ENCODE results near the gene PODXL. TPM values are rescaled to one million over a fixed set of nuclear protein-coding genes. Genes with fewer than 3 reads are reported as not detected.

PODXL gene
- total RNA-seq, 8 experiments from 2014 or later: 10.2 to 52.7 (median 13.8) TPM

DNA sequence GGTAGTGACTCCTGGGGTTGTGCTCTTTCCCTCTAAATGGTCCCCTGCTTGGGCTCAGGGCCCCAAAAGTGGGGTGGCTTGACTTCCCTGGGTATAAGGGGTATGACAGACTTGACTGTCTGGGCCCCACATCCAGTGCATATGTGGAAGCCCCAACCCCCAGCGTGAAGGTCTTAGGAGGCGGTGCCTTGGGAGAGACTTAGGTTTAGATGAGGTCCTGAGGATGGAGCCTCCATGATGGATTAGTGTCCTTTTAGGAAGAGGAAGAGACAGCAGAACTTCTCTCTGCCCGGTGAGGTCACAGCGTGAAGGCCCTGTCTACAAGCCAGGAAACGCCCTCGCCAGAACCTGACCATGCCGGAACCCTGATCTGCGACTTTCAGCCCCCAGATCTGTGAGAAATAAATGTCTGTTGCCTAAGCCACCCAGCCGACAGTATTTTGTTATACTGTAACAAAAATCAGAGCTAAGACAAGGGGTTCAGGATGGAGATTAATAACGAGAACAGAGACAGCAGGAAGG, 23.8 kb downstream of the PODXL start:
- WGBS, 10 experiments: 91 to 100% (median 94%) methylated on average over 3 to 9 of the region's 10 CpGs; no CpG with 5 or more reads in 6 of the 10 experiments
- Histone ChIP-seq H3K4me3 (no peak overlapping the region), H3K27ac (no peak overlapping the region), H3K4me1 (replicated peaks in 1 of 2) (peaks cover 0 to 2% of the 10 kb centered on the region in 2 donors)
- in situ Hi-C loops (cut with MboI; ENCODE audit: low pct_unique_long_range_greater_than_20kb in 2 of 9, low sequenced_read_pairs in 9 of 9, unreplicated experiment in 9 of 9): loop anchor here in 1 of 9 experiments (25.0 kb wide), 1 partner anchor 130 kb away; no protein-coding TSS in a partner anchor
- ATAC-seq (replicated peaks in 6 of 8): no peak

DNA sequence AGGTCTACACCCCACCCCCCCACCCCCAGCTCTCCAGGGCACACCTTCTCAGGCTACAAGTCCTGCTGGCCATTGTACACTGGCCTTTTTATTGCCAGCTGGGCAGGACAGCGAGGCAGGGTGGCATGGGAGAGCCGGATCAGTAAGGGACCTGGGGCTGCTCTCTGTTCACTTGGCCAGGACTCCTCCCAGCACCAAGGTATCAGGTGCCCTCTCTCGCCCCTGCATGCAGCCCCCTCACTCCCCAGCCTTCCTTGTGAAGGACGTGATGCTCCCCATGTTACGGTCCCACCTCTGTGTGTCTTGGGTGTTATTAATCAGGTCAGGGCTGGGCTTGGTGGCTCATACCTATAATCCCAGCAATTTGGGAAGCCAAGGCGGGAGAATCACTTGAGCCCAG, 26.3 kb downstream of the PODXL start:
- Histone ChIP-seq H3K27ac (no peak overlapping the region), H3K4me3 (no peak overlapping the region), H3K4me1 (replicated peaks in 1 of 2) (peaks cover 0 to 2% of the 10 kb centered on the region in 2 donors)
- in situ Hi-C loops (cut with MboI; ENCODE audit: low pct_unique_long_range_greater_than_20kb in 2 of 9, low sequenced_read_pairs in 9 of 9, unreplicated experiment in 9 of 9): loop anchor here in 1 of 9 experiments (25.0 kb wide), 1 partner anchor 132 kb away; no protein-coding TSS in a partner anchor
- WGBS, 10 experiments: no CpG with 5 or more reads among the region's 6 CpGs
- ATAC-seq (replicated peaks in 6 of 8): no peak

DNA sequence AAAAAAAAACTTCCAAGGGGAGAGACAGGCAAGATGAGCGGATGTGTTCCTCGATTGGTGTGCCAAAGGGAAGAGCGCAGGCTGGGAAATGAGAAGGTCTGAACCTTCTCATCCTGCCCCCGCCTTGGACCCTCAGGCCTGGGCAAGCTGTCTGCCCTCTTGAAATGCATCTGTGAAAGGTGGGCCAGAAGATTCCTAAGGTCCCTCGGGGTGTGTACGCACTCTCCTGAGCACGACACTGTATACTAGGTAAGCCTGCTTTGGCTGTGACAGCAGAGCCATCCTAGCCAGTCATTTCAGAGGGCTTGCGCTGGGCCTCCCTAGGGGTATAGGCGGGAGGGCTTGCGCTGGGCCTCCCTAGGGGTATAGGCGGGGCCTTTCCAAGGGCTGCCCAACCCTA, 26.8 kb downstream of the PODXL start:
- ATAC-seq (replicated peaks in 6 of 8): peak in 3 of 8 experiments; percentile 19 to 52 (median 37)
- H3K27ac ChIP-seq: no peak overlapping the region
- in situ Hi-C loops (cut with MboI; ENCODE audit: low pct_unique_long_range_greater_than_20kb in 2 of 9, low sequenced_read_pairs in 9 of 9, unreplicated experiment in 9 of 9): loop anchor here in 1 of 9 experiments (25.0 kb wide), 1 partner anchor 133 kb away; no protein-coding TSS in a partner anchor

DNA sequence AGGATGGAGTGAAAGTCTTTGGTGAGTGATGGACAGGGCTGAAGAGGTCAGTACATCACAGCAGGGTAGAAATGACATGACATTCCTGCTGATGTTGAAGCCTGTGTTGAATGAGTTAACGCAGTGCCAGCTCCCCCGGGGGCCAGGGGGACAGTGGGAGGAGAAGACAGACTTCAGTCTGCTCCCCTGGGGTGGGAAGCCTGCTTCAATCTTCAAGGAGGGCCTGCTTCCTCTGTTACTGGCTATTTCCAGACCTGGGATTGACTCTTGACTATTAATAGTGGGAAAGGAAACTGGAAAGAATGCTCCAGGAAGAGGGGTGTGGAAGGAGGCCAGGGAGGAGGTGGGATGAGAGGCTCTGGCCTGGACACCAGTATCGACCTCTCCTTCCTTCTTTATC, 27.2 kb downstream of the PODXL start:
- WGBS, 10 experiments: 30 to 80% (median 60%) methylated on average over 1 to 3 of the region's 3 CpGs; no CpG with 5 or more reads in 1 of the 10 experiments
- no peak for ATAC-seq (replicated peaks in 6 of 8)
- Histone ChIP-seq H3K4me1 (replicated peaks in 1 of 2) (peaks cover 4% of the 10 kb centered on the region in 2 donors), H3K27ac (no peak overlapping the region), H3K4me3 (no peak overlapping the region)
- in situ Hi-C loops (cut with MboI; ENCODE audit: low pct_unique_long_range_greater_than_20kb in 2 of 9, low sequenced_read_pairs in 9 of 9, unreplicated experiment in 9 of 9): loop anchor here in 1 of 9 experiments (25.0 kb wide), 1 partner anchor 133 kb away; no protein-coding TSS in a partner anchor

More for the DNA sequence above, 26.8 kb downstream of the PODXL start:
- peaks cover 1 to 2% of the 10 kb centered on the region in 2 donors for H3K4me1 ChIP-seq (replicated peaks in 1 of 2)
- WGBS, 10 experiments: 96 to 100% (median 100%) methylated on average over 1 to 6 of the region's 11 CpGs; no CpG with 5 or more reads in 5 of the 10 experiments
- no peak overlapping the region for H3K4me3 ChIP-seq

DNA sequence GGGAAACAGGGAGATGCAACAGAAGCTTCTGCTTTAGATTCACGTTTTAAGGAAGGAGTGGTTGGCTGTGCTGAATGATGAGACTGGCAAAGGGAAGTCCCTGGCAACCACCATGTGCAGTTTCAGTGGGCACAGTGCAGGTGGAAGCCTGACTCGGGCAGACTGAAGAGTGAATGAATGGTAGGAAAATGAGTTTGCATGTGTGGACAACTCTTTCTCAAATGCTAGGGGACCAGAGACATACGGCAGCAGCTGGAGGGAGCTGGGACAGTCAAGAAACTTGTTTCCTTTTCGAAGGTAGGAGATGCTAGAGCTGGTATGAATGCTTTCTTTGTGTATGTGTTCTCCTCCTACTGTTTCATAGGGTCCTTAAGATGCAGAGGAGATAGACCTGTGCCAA, 29.0 kb downstream of the PODXL start:
- WGBS, 10 experiments: 14 to 100% (median 76%) methylated on average over 1 to 4 of the region's 4 CpGs; no CpG with 5 or more reads in 2 of the 10 experiments
- no peak overlapping the region for H3K27ac ChIP-seq
- in situ Hi-C loops (cut with MboI; ENCODE audit: low pct_unique_long_range_greater_than_20kb in 2 of 9, low sequenced_read_pairs in 9 of 9, unreplicated experiment in 9 of 9): loop anchor here in 1 of 9 experiments (25.0 kb wide), 1 partner anchor 135 kb away; no protein-coding TSS in a partner anchor
- ATAC-seq (replicated peaks in 6 of 8): no peak
- no peak overlapping the region for H3K4me3 ChIP-seq
- H3K4me1 ChIP-seq (replicated peaks in 1 of 2): peaks cover 4 to 7% of the 10 kb centered on the region in 2 donors

DNA sequence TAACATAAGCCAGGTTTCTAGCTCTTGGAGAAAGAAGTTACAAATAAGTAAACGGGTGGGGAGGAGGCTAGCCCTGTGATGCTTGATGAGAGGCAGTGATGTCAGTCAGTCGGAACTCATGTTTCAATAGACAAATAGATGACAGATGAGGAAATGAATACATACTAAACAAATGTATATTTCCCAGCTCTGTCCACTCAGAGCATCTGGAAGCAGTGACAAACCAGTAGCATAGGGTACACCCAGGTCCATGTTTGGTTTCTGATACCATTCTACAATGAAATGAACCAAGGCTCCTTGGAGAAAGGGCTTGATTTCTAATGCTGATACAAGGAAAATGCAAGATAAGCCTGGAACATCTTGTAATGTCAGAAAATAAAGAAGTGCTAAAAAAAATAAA, 30.6 kb downstream of the PODXL start:
- peak in 2 of 8 experiments; percentile 54 to 67 for ATAC-seq (replicated peaks in 6 of 8)
- Histone ChIP-seq H3K4me3 (no peak overlapping the region), H3K4me1 (replicated peaks in 1 of 2) (peaks cover 4 to 11% of the 10 kb centered on the region in 2 donors), H3K27ac (no peak overlapping the region)
- in situ Hi-C loops (cut with MboI; ENCODE audit: low pct_unique_long_range_greater_than_20kb in 2 of 9, low sequenced_read_pairs in 9 of 9, unreplicated experiment in 9 of 9): loop anchor here in 1 of 9 experiments (25.0 kb wide), 1 partner anchor 136 kb away; no protein-coding TSS in a partner anchor
- WGBS, 10 experiments: 0 to 100% (median 80%) methylated on average over 1 to 2 of the region's 2 CpGs; no CpG with 5 or more reads in 2 of the 10 experiments

DNA sequence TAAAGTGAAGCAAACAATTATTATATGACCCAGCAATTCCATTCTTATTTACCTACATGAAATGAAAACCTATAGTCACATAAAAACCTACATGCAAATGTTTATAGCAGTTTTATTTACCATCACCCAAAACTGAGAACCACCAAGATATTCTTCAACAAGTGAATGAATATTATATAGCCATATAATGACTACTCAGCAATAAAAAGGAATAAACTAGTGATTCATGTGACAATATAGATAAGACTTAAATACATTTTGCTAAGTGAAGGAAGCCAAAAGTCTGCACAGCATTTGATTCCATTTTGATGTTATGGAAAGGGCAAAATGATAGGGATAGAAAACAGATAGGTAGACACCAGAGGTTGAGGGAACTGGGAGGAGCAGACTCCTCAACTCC, 31.7 kb downstream of the PODXL start:
- Histone ChIP-seq H3K27ac (no peak overlapping the region), H3K4me1 (replicated peaks in 1 of 2) (peaks cover 4 to 9% of the 10 kb centered on the region in 2 donors), H3K4me3 (no peak overlapping the region)
- in situ Hi-C loops (cut with MboI; ENCODE audit: low pct_unique_long_range_greater_than_20kb in 2 of 9, low sequenced_read_pairs in 9 of 9, unreplicated experiment in 9 of 9): loop anchor here in 1 of 9 experiments (25.0 kb wide), 1 partner anchor 138 kb away; no protein-coding TSS in a partner anchor
- ATAC-seq (replicated peaks in 6 of 8): no peak

DNA sequence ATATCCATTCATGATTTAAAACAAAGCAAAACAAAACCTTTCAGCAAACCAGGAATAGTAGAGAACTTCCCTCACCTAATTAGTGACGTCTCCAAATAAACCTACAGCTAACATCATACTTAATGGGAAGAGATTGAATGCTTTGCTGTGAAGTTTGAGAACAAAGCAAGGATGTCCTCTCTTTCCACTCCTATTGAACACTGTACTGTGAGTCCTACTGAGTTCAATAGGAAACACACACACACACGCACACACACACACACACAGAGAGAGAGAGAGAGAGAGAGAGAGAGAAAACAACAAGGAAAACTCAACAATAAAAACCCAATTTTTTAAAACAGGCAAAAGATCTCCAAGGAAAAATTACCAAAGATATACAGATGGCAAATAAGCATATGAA, 32.3 kb downstream of the PODXL start:
- in situ Hi-C loops (cut with MboI; ENCODE audit: low pct_unique_long_range_greater_than_20kb in 2 of 9, low sequenced_read_pairs in 9 of 9, unreplicated experiment in 9 of 9): no loop called here
- no peak overlapping the region for H3K27ac ChIP-seq
- 78% methylated on average over 2 of the region's 2 CpGs; no CpG with 5 or more reads in 9 of the 10 experiments for WGBS, 10 experiments
- peaks cover 4 to 8% of the 10 kb centered on the region in 2 donors for H3K4me1 ChIP-seq (replicated peaks in 1 of 2)
- no peak overlapping the region for H3K4me3 ChIP-seq
- ATAC-seq (replicated peaks in 6 of 8): no peak

DNA sequence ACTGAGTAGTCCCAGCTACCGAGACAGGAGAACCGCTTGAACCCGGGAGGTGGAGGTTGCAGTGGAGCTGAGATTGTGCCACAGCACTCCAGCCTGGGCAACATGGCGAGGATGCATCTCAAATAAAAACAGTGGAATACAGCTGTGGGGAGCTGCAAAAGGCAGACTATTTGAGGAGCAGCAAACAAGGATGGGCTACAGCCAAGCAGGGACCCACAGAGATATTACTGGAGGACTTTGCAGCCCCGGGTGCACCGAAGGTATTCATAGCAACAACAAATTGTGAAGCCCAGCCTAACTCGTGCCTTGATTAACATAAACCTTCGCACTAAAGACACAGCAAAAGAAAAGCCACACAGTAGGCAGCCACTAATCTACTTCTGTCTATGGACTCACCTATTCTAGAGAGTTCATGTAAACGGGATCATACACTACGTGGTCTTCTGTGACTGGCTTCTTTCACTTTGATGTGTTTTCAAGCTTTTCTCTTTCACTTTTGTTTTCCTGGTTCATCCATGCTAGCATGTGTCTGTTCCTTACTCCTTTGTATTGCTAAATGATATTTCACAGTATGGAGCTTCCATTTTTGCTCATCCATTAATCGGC, 34.0 kb downstream of the PODXL start:
- Histone ChIP-seq H3K27ac (no peak overlapping the region), H3K4me3 (no peak overlapping the region), H3K4me1 (replicated peaks in 1 of 2) (peaks cover 4 to 8% of the 10 kb centered on the region in 2 donors)
- 58 to 94% (median 76%) methylated on average over 1 to 11 of the region's 11 CpGs for WGBS, 10 experiments
- in situ Hi-C loops (cut with MboI; ENCODE audit: low pct_unique_long_range_greater_than_20kb in 2 of 9, low sequenced_read_pairs in 9 of 9, unreplicated experiment in 9 of 9): no loop called here
- ATAC-seq (replicated peaks in 6 of 8): peak in 3 of 8 experiments; percentile 6 to 11 (median 8)

DNA sequence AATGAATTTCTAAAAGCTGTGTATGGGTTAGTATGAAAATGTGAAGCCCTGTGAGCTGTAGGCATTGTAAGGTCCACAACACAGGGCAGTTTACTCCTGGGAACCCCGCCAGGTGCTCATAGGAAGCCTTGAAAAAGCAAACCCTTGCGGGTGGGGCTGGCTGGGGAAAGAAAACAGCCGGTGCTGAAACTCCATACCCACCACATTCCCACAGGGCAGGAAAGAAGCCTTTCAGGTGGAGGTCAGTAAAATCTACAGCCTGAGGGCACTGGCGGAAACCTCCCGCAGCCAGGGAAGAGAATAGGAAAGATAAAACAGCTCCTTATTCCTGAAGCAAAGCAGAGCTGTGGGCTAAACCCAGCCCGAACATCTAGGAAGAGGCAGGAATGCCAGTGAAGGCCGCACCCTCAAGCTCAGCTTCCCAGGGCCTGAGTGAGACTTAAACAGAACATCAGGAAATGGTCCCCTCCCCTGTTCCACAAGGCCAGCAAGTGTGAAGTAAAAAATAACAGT, 34.7 kb downstream of the PODXL start:
- no peak overlapping the region for H3K4me3 ChIP-seq
- peaks cover 4 to 8% of the 10 kb centered on the region in 2 donors for H3K4me1 ChIP-seq (replicated peaks in 1 of 2)
- in situ Hi-C loops (cut with MboI; ENCODE audit: low pct_unique_long_range_greater_than_20kb in 2 of 9, low sequenced_read_pairs in 9 of 9, unreplicated experiment in 9 of 9): no loop called here
- 36 to 100% (median 77%) methylated on average over 1 to 6 of the region's 7 CpGs; no CpG with 5 or more reads in 3 of the 10 experiments for WGBS, 10 experiments
- H3K27ac ChIP-seq: no peak overlapping the region
- peak in 4 of 8 experiments; percentile 35 to 87 (median 67) for ATAC-seq (replicated peaks in 6 of 8)

DNA sequence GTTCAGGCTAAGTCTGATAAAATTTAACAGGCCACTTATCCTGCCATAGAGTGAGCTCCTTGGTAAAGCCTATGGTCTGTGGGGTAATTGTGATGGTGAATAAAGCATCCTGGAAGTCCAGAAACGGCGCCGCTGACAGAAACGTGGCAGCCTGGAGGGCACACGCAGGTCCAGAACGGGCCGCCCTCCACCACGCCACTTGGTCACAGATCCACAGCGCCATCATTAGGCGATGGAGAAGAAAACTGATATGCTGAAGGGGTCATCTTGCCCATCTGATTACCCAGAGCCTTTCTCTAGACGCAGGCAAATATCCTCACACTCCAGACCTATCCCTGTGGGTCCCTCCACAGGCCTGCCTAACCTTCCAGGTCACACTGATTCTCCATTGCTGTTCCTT, 37.8 kb downstream of the PODXL start:
- in situ Hi-C loops (cut with MboI; ENCODE audit: low pct_unique_long_range_greater_than_20kb in 2 of 9, low sequenced_read_pairs in 9 of 9, unreplicated experiment in 9 of 9): loop anchor here in 2 of 9 experiments (10.0 kb wide), 1 partner anchor 136 kb away; no protein-coding TSS in a partner anchor
- WGBS, 10 experiments: 70 to 96% (median 94%) methylated on average over 1 to 11 of the region's 11 CpGs; no CpG with 5 or more reads in 5 of the 10 experiments
- H3K27ac ChIP-seq: no peak overlapping the region

DNA sequence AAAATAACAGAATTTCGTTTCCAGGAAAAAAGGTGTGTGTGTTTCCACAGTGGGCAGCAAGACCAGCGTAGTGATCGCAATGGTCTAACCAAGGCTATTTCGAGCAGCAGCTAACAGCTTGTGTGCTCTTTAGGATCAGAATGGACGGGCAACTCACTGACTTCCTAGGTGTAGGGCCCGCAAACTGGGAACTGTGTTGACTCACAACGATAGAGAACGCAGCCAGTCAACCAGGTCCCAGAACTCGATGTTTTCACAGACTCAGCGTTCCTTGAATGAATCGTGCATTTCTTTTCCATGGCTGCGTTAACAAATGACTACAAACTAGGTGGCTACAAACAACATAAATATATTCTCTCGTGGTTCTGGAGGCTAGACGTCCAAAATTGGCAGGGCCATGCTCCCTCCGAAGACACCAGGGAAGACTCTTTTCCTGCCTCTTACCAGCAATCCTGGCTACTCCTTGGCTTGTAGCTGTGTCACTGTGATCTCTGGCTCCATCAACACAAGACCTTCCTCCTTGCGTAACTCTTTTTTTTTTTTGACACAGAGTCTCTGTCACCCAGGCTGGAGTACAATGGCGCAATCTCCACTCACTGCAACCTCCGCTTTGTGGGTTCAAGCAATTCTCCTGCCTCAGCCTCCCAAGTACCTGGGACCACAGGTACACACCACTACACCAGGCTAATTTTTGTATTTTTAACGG, 39.1 kb downstream of the PODXL start:
- Histone ChIP-seq H3K4me1 (replicated peaks in 1 of 2) (peaks cover 3 to 8% of the 10 kb centered on the region in 2 donors), H3K4me3 (no peak overlapping the region), H3K27ac (no peak overlapping the region)
- 83 to 100% (median 91%) methylated on average over 3 to 15 of the region's 19 CpGs for WGBS, 10 experiments
- no peak for ATAC-seq (replicated peaks in 6 of 8)
- in situ Hi-C loops (cut with MboI; ENCODE audit: low pct_unique_long_range_greater_than_20kb in 2 of 9, low sequenced_read_pairs in 9 of 9, unreplicated experiment in 9 of 9): loop anchor here in 2 of 9 experiments (10.0 kb wide), 1 partner anchor 137 kb away; no protein-coding TSS in a partner anchor

More for the DNA sequence above, 37.8 kb downstream of the PODXL start:
- ATAC-seq (replicated peaks in 6 of 8): no peak
- H3K4me1 ChIP-seq (replicated peaks in 1 of 2): peaks cover 0 to 4% of the 10 kb centered on the region in 2 donors
- no peak overlapping the region for H3K4me3 ChIP-seq
